Activated naive CD8-positive, alpha-beta T cell treated with anti-CD3 and anti-CD28 coated beads, Interleukin-2, amount 50 U/mL, for 16 hours (primary cell): ENCODE measurements around the gene CREBBP.

Source experiments
- DNase-seq: peaks from one replicate; pipeline ENCODE4 v3.0.0-alpha.2; 2020; ENCODE audit warnings: low read depth, low spot score

CREBBP gene

DNA sequence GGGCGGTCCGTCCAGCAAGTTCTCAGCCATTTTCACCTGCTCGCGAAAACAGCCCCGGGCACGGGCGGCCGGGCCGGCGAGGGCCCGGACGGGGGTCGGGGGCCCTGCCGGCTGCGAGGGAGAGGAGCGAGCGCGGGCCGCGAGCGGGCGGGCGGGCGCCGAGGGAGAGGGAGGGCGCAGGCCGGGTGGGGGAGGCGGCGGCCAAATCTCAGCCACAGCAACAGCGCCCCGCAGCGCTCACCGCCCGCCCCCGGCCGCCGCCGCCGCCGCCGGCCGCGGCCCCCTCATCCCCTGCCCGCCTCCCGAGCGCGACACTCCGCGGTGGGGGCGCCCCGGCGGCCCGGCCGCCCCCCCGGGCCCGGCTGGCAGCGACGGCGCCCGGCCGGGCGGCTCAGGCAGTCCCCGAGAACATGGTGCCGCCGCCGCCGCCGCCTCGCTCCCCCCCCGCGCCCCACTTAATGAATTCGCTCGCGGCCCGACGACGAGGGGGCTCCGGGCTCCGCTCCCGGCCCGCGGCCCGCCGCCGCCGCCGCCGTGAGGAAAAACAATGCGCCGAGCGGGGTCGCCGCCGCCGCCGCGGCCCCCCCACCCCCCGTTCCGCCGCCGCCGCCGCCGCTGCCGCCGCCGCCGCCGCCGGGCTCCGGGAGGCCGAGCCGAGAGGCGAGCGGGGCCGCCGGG is 487 bp downstream of the CREBBP start:
- peak; percentile 40 for DNase-seq

GRCh38 chr16:3879258-3879886 is 1.1 kb downstream of the CREBBP start:
- no peak for DNase-seq

GRCh38 chr16:3878610-3879009 is 1.9 kb downstream of the CREBBP start:
- no peak for DNase-seq

DNA sequence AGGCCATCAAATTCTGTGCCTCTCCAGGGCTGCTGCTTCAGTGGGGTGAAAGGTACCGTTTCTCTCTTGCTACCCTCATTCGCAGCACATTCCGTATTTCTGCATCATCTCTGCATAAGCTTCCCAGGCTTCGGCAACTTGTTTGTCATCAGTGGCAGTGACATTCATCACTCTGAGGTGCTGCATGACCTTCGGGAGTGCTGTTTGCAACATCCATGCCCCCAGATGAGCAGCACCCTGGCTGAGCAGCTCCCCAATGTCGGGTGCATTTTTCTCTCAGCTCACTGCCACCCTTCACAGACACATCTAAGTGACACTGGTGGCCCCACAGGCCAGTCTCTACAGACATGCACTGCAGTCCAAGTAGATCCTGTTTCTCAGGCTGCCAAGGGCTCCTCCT is 3.8 kb downstream of the CREBBP start:
- no peak for DNase-seq

DNA sequence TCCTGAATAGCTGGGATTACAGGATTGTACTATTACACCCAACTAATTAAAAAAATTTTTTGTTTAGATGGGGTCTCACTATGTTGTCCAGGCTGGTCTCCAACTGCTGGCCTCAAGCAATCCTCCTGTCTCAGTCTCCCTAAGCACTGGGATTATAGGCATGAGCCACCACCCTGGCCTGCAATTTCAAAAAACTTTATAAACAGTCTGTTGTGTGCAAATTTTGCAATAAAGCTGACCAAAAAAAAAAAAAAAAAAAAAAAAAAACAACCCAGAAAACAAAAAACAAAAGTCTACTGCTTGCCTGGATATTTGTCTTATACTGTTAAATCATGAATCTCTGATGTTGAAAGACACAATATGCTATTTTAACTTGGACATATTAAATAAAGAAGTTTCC is 4.4 kb downstream of the CREBBP start:
- no peak for DNase-seq

DNA sequence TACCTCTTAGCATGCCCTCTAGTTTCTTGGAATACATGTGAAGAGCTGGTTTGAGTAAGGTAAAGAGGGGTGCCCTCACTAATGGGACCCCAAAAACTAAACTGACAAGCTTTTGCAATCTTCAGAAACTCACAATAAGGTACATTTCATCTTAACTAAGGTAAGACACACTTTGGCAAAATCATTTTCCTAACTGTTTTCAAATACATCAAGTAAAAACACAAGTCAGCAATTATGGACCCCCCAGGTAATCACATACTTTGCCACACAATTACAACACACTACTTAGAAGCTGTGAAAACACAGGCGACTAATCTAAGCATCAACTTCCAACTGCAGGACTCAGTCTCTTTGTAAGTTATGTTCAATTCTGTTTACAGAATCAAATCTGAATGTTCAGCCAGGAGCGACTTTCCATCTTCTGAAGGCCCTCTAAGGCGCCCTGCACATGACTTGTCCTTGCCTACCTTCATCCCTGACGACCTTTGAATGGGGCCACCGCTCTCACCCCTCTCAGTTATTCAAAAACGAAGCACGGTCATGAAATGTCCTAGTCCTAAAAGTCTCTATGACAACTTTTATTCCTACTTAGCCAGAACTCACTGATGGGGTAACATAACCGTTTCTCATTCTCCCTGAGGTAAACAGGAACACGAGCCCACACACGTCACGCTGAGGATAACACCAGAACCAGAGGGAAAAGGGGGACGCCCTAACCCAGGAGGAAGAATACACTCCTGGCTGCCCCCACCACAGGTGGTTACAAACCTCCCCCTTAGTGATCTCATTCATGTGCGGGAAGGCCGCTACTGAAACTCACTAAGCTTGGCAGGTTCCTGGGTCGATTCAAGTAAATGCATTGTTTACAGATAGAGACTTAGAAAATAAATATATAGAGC is 5.5 kb downstream of the CREBBP start:
- no peak for DNase-seq

DNA sequence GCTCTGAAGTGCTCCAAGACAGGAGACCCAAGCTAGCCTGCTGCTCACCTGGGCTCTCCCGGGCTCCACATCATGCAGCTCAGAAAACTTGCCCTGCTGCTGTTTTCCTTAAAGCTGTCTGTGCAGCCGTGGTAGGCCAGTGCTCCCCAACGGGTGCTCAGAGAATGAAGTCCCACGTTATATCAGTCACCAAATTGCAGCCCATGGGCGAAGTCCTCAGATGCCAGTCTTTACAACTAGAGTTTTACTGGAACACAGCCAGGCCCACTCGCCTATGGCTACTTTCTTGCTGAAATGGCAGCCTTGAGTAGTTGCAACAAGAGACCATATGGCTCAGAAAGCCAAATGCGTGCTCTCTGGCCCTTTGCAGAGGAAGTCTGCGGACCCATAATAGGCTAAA is 6.3 kb downstream of the CREBBP start:
- DNase-seq, result no peak

DNA sequence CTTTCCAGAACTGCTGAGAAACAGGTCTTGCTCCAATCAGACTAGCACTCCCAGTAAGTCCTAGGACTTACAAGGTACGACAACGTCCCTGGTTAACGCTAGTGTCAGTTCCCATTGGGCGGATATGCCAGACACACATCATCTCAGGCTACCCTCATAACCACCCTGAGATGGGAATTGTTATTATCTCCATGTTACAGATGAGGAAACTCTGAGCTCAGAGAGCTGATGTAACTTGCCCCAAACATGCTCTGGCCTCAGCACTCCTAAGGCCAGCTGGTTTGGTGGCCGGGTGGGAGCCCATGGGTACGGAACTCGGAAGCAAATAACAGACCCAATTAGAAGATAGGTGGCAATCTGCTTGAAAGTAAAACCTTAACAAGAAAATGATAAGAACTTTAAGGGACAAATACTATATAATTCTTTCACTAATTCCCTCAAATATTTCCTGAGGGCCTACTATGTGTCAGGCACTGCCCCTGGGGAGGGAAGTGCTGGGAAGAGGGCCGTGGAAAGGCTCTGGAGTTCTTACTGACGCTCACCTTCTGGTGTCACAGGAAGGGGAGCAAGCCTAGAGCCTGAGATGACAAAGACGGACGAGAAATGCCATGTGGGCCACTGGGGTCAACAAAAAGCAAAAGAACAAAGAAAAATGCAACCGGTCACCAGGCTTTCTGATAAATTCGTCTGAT is 6.9 kb downstream of the CREBBP start:
- no peak for DNase-seq

DNA sequence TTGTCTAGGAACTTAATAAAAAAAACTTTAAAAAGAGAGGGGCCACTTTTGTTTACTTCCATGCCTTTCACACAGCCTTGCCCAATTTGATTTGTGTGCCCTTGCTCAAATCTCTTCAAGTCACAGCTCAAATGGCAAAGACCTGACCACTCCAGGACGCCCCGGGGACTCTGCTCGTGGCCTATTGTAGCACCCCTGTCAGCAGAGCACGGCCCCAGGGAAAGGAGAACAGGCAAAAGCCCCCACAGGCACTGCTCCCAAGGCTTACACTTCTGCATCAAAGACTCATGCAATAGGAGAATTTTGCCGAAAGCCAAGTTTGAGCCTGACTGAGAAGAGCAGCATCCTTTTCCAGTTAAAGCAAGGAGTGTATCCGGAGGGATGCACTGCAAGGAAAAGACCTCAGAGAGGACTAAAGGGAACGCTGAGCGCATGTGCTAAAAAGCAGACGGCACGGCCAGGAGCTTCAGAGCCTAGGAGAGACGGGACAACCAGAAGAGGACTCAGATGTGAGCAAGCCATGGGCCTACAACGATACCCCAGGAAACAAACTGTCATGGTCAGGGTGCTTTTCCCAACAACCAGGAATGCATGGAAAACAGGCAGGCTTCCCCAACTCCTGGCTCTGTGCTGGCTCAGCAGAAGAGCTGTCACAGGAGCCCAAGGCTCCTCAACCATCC is 8.2 kb downstream of the CREBBP start:
- DNase-seq, result no peak

- DNase-seq, result no peak
These were observed 11.5 kb downstream of the CREBBP start for GRCh38 chr16:3868967-3869366.

GRCh38 chr16:3868556-3868955 is 12.0 kb downstream of the CREBBP start:
- no peak for DNase-seq

DNA sequence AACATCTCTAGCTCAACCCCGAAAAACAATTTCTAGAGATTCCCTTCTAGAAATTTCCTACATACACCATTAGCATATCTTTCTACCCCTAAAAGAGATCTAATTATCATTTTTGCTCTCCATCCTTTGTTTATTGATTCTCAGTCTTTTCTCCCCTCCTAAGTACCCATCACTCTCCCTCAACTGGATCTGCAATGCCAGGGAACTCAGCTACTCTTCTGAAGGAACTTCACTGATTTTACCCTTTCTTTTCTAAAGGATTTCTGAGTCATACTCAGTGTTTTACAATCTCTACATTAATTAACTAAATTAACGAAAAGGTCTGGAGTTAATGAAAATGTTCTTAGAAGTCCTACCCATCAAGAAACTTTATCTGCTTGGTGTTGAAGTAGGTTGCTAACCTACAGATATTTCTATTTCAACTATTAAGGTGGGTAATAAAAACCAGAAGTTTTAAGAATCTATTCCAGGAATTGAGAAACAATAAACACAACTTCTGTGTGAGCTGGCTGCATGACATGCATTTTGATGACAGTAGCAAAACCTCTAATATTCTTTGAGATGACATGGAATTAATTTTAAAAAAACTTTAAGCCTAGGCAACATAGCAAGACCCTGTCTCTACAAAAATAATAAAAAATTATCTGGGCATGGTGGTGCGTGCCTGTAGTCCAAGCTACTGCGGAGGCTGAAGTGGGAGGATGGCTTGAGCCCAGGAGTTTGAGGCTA is 13.6 kb downstream of the CREBBP start:
- DNase-seq, result no peak

DNA sequence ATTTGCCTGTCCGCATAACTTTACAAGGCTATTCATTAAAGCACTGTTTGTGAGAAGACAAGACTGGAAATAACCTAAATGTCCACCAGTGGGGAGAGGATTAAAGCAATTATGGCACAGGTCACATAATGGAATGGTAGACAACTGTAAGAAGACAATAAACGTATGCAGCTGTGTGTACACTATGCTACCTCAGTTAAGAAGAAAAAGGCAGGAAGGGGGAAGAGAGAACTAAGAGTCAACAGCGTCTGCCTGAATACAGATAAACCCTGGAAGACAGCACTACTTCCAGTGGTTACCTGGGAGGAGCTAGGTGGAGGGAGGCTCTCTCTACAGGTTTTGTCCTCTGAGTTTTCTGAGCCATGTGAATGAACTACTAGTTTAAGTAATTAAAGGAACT is 15.3 kb downstream of the CREBBP start:
- DNase-seq, result no peak

GRCh38 chr16:3864562-3864961 is 16.0 kb downstream of the CREBBP start:
- no peak for DNase-seq

GRCh38 chr16:3863587-3863986 is 16.9 kb downstream of the CREBBP start:
- DNase-seq, result no peak

- DNase-seq, result no peak
These were observed 18.6 kb downstream of the CREBBP start for GRCh38 chr16:3861808-3862451.

DNA sequence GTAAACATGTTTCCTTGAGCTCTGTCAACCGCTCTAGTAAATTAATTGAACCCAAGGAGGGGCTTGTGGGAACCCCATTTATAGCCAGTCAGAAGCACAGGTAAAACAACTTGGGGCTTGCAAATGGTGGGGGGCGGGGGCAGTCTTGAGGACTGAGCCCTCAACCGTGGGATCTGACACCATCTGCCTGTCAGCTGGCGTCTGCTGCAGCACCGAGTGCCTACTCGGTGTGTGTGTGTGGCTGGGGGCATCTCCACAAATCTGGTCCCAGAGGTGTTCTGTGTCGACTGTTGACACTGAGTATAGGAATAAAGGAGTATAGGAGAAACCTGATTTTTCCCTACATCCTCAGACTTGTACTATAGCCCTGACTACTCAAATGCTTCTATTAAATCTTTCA is 20.6 kb downstream of the CREBBP start:
- DNase-seq, result no peak

DNA sequence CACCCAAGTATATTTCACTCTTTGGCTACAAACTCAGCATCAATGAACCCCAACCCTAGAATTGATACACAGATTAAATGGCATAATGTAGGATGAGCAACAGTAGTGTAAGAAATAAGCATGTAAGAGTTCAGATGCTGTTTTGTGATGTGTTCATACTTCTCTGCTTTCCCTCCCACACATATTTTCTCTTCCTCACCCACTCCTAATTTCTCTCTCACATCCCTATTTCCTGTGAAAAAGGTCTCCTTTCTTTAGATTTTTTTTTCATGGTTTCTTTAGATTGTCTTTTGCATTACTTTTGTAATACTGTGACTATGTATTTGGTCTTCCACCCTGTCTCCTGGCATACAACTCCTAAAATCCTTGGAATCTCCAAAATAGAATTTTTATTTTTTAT is 21.7 kb downstream of the CREBBP start:
- DNase-seq, result no peak

DNA sequence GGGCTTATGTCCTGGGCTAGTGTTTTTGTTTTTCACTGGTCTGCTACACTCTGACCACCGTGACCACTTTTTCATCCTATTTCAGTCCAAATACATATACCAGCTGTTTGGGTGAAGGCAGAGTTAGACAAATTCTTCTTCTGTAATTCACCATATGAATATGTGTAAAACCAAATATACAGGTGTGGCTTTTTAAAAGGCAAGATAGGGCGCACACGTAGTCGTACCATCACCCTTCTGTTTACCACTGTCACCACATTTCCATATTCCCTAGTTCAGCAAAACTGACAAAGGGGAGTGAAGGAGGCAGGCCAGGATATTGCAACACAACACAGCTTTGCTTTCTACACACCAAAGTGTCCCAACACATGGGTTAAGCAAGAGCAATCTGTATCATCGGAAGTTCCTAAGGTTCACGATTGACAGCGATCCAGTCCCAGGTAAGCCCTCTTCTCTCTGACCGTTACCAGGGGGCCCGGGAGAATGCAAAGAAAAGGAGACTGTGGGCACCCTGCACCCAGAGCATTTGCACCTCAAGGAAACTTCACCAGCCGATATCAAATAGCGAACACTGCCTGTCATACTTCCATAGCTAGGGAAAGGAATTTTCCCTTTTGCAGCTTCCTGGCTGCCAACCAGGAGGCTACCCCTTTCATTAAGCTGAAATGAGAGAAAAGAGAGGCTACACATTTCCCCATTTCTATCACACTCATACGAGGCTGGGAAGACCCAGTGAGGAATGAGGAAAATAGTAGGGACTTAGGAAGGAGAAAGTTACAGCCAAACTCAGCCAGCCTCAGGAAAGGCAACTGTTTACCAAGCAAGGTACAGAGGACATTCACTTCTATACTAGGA is 23.1 kb downstream of the CREBBP start:
- no peak for DNase-seq
